Bone marrow (tissue), 2 donors: ENCODE data around the gene CACNB2.
"Not testable (repeated sequence)": the region's sequence is repeated elsewhere in the genome, so short reads cannot be mapped to it uniquely, and the experiment has no call there.

ENCODE experiments used
- DNase-seq, 2 donors: peaks; one replicate each; lab custom pipeline; 2025; lab: John Stamatoyannopoulos, UW

The CACNB2 gene

GRCh38 chr10:18401416-18402195 is 261.4 kb downstream of the CACNB2 start:
- DNase-seq = no peak

- DNase-seq = no peak
Observed at GRCh38 chr10:18402853-18403252, 262.6 kb downstream of the CACNB2 start.

GRCh38 chr10:18404530-18404929 is 264.3 kb downstream of the CACNB2 start:
- no peak for DNase-seq

GRCh38 chr10:18406136-18406535 is 265.9 kb downstream of the CACNB2 start:
- DNase-seq = no peak

GRCh38 chr10:18409599-18410397 is 269.6 kb downstream of the CACNB2 start:
- DNase-seq = no peak

GRCh38 chr10:18414061-18414460 is 273.8 kb downstream of the CACNB2 start:
- DNase-seq = no peak

- no peak for DNase-seq
Observed at GRCh38 chr10:18417950-18418527, 277.8 kb downstream of the CACNB2 start.

GRCh38 chr10:18418541-18419215 is 278.5 kb downstream of the CACNB2 start:
- no peak for DNase-seq

GRCh38 chr10:18419945-18420344 is 279.7 kb downstream of the CACNB2 start:
- DNase-seq = no peak

- no peak for DNase-seq
Observed at GRCh38 chr10:18421726-18422293, 281.6 kb downstream of the CACNB2 start.

- no peak for DNase-seq
Observed at GRCh38 chr10:18423058-18423637, 282.9 kb downstream of the CACNB2 start.

GRCh38 chr10:18424200-18424599 is 284.0 kb downstream of the CACNB2 start:
- DNase-seq = no peak

GRCh38 chr10:18429335-18429734 is 289.1 kb downstream of the CACNB2 start:
- no peak for DNase-seq

- no peak for DNase-seq
Observed at GRCh38 chr10:18436902-18437301, 296.7 kb downstream of the CACNB2 start.

GRCh38 chr10:18437486-18437885 is 297.3 kb downstream of the CACNB2 start:
- DNase-seq = no peak

- no peak for DNase-seq
Observed at GRCh38 chr10:18438361-18439126, 298.3 kb downstream of the CACNB2 start.

- DNase-seq = no peak
Observed at GRCh38 chr10:18439601-18440000, 299.4 kb downstream of the CACNB2 start.

GRCh38 chr10:18445635-18446034 is 305.4 kb downstream of the CACNB2 start:
- not testable (repeated sequence) for DNase-seq

- no peak for DNase-seq
Observed at GRCh38 chr10:18446205-18446604, 306.0 kb downstream of the CACNB2 start.

GRCh38 chr10:18449611-18450026 is 309.4 kb downstream of the CACNB2 start:
- no peak for DNase-seq

- no peak for DNase-seq
Observed at GRCh38 chr10:18450298-18450697, 310.1 kb downstream of the CACNB2 start.
